Stimulated activated CD4-positive, alpha-beta T cell treated with anti-CD3 and anti-CD28 coated beads, Interleukin-12 subunit alpha, Interleukin-12 subunit beta, amount 100 ng/mL, for 48 hours (primary cell): ENCODE results near the gene TNIK.

Source experiments
- DNase-seq, 3 donors: peaks; one replicate each; pipeline ENCODE4 v3.0.0-alpha.2; 2020; ENCODE audit warnings: low read depth in 2 of 3, low spot score in 1 of 3

Gene TNIK

DNA sequence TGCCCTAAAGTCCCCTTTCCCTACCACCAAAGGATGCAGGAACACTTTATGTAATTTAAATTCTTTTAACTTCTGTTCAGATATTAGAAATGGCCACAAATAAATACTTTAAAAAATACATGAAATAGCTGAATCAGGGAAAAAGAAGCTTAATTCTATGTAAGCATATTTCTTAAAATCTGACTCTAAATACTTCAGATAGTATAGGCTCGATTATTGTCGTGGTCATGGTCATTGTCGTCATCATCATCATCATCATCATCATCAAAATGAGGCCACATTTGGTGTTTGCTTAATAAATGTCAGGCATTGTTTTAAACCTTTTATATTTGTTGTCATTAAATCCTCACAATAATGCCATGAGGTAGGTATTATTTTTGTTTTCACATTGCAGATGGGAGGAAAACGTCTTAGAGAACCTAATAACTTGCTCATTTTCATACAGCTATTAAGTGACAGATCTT, 448.3 kb downstream of the TNIK start:
- no peak for DNase-seq
